Peyer's patch (tissue), 4 donors: ENCODE measurements around the gene NAPG.

Source experiments
- CTCF ChIP-seq, 6 experiments: fragments of 450-650 bp in 4 of 6; fragments of 200-600 bp in 2 of 6; sonication (generic) in 1 of 6; IDR thresholded peaks; one replicate each; pipeline ENCODE4 v1.5.1; 2017 to 2019; ENCODE audit warnings: antibody characterized with exemption in 6 of 6, mild to moderate bottlenecking in 3 of 6, moderate library complexity in 1 of 6
- POLR2A ChIP-seq, 2 donors: fragments of 450-650 bp; IDR thresholded peaks; one replicate each; pipeline ENCODE4 v1.5.1; 2017; ENCODE audit warnings: antibody characterized with exemption in 2 of 2, mild to moderate bottlenecking in 2 of 2, moderate library complexity in 2 of 2

GRCh38 chr18:10533111-10533510 is 7.3 kb downstream of the NAPG start:
- TF ChIP-seq CTCF (IDR thresholded peaks at IDR 0.05): no peak
- TF ChIP-seq POLR2A (IDR thresholded peaks at IDR 0.05): no peak
